AG08395 (cell line): Measurements from ENCODE around the gene NECTIN2.
"Not testable (repeated sequence)": the region's sequence is repeated elsewhere in the genome, so short reads cannot be mapped to it uniquely, and the experiment has no call there.

Experiments used
- DNase-seq: peaks from one replicate; pipeline ENCODE4 v3.0.0; 2012; ENCODE audit warnings: mixed read lengths, low spot score

The NECTIN2 gene

DNA sequence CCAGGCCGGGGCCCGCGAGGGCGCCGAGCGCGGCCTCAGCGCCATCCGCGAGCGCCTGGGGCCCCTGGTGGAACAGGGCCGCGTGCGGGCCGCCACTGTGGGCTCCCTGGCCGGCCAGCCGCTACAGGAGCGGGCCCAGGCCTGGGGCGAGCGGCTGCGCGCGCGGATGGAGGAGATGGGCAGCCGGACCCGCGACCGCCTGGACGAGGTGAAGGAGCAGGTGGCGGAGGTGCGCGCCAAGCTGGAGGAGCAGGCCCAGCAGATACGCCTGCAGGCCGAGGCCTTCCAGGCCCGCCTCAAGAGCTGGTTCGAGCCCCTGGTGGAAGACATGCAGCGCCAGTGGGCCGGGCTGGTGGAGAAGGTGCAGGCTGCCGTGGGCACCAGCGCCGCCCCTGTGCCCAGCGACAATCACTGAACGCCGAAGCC, 62.8 kb downstream of the NECTIN2 start:
- DNase-seq, result no peak

GRCh38 chr19:44909775-44910174, 63.7 kb downstream of the NECTIN2 start:
- no peak for DNase-seq

- not testable (repeated sequence) for DNase-seq
These were observed 65.8 kb downstream of the NECTIN2 start for GRCh38 chr19:44911896-44912295.

GRCh38 chr19:44912854-44913253, 66.8 kb downstream of the NECTIN2 start:
- no peak for DNase-seq

DNA sequence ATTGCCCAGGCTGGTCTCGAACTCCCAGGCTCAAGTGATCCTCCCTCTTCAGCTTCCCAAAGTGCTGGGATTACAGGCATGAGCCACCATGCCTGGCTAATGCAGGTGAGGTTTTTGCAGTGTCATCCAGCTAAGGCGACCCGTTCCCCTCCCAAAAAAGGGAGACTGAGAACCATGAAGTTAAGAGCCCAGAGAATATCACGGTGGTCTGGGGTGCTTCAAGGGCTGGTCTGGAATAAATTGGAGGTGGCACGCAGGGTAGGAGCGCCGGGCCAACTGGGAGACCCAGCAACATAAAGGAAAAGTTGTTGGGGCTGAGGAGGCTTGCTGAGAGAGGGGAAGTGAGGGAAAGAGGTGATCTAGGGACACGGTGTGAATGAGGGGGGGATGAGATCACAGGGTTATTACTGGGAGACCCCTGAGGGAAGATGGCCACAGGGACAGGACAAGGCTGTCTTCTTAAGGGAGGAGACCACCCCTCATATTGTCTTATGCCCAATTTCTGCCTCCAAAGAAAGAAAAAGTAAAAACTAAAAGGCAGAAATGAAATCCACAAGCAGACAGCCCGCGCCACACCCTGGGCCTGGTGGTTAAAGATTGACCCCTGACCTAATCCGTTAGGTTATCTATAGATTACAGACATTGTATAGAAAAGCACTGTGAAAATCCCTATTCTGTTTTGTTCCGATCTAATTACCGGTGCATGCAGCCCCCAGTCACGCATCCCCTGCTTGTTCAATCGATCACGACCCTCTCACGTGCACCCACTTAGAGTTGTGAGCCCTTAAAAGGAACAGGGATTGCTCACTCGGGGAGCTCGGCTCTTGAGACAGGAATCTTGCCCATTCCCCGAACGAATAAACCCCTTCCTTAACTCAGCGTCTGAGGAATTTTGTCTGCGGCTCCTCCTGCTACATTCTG, 67.7 kb downstream of the NECTIN2 start:
- DNase-seq, result not testable (repeated sequence)

DNA sequence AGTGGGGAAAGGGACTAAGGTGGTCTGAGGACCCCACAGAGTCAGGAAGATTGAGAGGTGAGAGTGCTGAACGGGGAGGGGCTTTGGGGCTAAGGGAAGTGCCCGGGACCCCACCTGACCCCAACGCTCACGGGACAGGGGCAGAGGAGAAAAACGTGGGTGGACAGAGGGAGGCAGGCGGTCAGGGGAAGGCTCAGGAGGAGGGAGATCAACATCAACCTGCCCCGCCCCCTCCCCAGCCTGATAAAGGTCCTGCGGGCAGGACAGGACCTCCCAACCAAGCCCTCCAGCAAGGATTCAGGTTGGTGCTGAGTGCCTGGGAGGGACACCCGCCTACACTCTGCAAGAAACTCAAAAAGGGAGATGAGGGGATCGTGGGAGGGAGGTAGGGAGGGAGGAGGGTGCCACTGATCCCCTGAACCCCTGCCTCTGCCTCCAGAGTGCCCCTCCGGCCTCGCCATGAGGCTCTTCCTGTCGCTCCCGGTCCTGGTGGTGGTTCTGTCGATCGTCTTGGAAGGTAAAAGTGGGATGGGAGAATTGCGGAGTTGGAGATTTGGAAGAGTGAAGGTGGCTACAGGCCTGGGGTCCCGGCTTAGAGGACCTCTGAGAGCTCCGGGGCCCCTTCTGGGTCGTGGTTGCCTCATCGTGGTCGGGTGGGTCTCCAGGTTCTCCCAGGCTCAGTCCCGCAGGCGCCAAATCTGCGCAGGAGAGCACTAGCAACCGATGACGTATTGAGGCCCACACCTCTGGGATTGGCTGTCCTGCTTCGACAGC, 68.5 kb downstream of the NECTIN2 start, which contains the start of gene APOC1:
APOC1 (plus strand) TSS at position 176 of the 774 bp plus-strand sequence; CDS start at position 460, 284 bp downstream.
- DNase-seq, result peak; percentile 95

DNA sequence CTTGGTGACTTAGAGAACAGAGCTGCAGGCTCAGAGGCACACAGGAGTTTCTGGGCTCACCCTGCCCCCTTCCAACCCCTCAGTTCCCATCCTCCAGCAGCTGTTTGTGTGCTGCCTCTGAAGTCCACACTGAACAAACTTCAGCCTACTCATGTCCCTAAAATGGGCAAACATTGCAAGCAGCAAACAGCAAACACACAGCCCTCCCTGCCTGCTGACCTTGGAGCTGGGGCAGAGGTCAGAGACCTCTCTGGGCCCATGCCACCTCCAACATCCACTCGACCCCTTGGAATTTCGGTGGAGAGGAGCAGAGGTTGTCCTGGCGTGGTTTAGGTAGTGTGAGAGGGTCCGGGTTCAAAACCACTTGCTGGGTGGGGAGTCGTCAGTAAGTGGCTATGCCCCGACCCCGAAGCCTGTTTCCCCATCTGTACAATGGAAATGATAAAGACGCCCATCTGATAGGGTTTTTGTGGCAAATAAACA, 78.2 kb downstream of the NECTIN2 start:
- no peak for DNase-seq

DNA sequence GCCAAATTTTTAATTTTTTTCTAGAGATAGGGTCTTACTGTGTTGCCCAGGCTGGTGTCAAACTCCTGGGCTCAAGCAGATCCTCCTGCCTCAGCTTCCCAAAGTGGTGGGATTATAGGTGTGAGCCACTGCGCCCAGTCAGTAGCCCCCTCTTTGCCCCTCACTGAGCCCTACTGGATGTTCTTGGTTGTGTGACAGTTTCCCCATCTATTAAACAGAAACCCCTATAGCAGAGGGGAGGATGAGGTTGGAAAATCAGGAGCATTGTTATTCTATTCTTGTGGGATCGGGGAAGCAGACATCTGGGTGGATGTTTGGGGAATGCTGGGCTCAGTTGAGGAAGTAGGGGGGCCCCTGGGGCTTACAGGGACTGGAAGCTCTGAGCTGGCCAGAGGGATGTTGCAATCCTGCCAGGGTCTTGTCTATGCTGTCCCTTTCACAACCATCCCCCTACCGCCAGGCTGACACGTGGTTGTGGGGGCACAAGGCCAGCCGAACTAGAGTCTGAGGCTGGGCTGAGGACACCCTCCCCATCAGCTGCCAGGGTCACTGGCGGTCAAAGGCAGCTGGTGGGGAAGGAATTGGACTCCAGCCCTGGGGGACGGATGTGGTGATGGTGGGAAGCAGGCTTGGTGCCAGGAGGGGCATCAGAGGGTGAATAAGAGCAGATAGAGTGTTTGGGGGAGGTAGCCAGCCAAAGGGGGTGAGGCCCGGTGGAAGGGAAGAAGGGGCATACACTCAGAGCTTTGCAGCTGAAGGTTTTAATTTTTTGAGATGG, 79.2 kb downstream of the NECTIN2 start:
- peak; percentile 56 for DNase-seq

- DNase-seq, result not testable (repeated sequence)
These were observed 80.4 kb downstream of the NECTIN2 start for GRCh38 chr19:44926245-44927077.

DNA sequence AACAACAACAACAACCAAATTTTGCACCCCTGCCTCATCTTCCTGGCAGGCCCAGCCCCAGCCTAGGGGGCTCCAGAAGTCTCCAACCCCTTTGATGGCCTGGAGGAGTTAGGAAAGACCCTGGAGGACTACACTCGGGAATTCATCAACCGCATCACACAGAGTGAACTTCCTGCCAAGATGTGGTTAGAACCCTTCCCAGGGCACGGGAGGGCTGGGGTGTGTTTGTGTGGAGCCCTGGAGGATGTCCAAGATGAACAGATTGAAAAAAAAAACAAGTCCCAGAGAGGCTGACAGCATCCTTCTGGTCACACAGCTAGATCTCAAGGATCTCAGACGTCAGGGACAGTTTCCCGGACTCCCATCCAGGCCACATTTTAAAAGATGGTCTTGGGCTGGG, 81.6 kb downstream of the NECTIN2 start:
- peak; percentile 44 for DNase-seq

GRCh38 chr19:44930088-44930487, 84.0 kb downstream of the NECTIN2 start:
- DNase-seq, result no peak

- no peak for DNase-seq
These were observed 85.4 kb downstream of the NECTIN2 start for GRCh38 chr19:44931541-44931940.
